EH (cell line): ENCODE measurements around the gene HMGN2.
"Not testable (repeated sequence)": the region's sequence is repeated elsewhere in the genome, so short reads cannot be mapped to it uniquely, and the experiment has no call there.

ENCODE experiments used
- DNase-seq: peaks from one replicate; pipeline ENCODE4 v3.0.0-alpha.2; 2015; ENCODE audit warnings: low read depth

HMGN2 gene

GRCh38 chr1:26477446-26478152, 5.4 kb downstream of the HMGN2 start:
- DNase-seq, result peak; percentile 48

GRCh38 chr1:26478159-26478558, 5.9 kb downstream of the HMGN2 start:
- DNase-seq, result no peak

- DNase-seq, result no peak
Measured at GRCh38 chr1:26478988-26479387, 6.7 kb downstream of the HMGN2 start.

GRCh38 chr1:26482921-26483320, 10.7 kb downstream of the HMGN2 start:
- DNase-seq, result peak; percentile 81

GRCh38 chr1:26483980-26484379, 11.7 kb downstream of the HMGN2 start:
- DNase-seq, result peak; percentile 80

GRCh38 chr1:26490155-26490554, 17.9 kb downstream of the HMGN2 start:
- no peak for DNase-seq

- DNase-seq, result no peak
Measured at GRCh38 chr1:26493267-26493666, 21.0 kb downstream of the HMGN2 start.

- DNase-seq, result no peak
Measured at GRCh38 chr1:26493938-26494337, 21.7 kb downstream of the HMGN2 start.

GRCh38 chr1:26496861-26497260, 24.6 kb downstream of the HMGN2 start:
- no peak for DNase-seq

GRCh38 chr1:26498894-26499293, 26.7 kb downstream of the HMGN2 start:
- no peak for DNase-seq

GRCh38 chr1:26500488-26501175, 28.4 kb downstream of the HMGN2 start:
- DNase-seq, result peak; percentile 79

- DNase-seq, result peak; percentile 46
Measured at GRCh38 chr1:26510711-26511110, 38.5 kb downstream of the HMGN2 start.

GRCh38 chr1:26515836-26516235, 43.6 kb downstream of the HMGN2 start:
- DNase-seq, result not testable (repeated sequence)

- no peak for DNase-seq
Measured at GRCh38 chr1:26516987-26517765, 44.9 kb downstream of the HMGN2 start.

- DNase-seq, result no peak
Measured at GRCh38 chr1:26517766-26518049, 45.5 kb downstream of the HMGN2 start.

GRCh38 chr1:26518355-26518754, 46.1 kb downstream of the HMGN2 start:
- DNase-seq, result no peak

- DNase-seq, result no peak
Measured at GRCh38 chr1:26520339-26520738, 48.1 kb downstream of the HMGN2 start.

GRCh38 chr1:26521669-26522030, 49.4 kb downstream of the HMGN2 start:
- DNase-seq, result no peak

GRCh38 chr1:26522073-26522472, 49.8 kb downstream of the HMGN2 start:
- DNase-seq, result no peak

GRCh38 chr1:26524181-26524580, 51.9 kb downstream of the HMGN2 start:
- no peak for DNase-seq
